GM23338 (cell line): ENCODE measurements around the gene C1QTNF7. TPM values are rescaled to one million over a fixed set of nuclear protein-coding genes. Genes with fewer than 3 reads are reported as not detected.

Experiments used
- ATAC-seq: fragments of 200-7000 bp; cut with Tn5 transposase; 3 replicates; pipeline ENCODE4 v1.9.1; 2020
- DNase-seq: peaks from one replicate; pipeline ENCODE4 v3.0.0-alpha.2; 2015; ENCODE audit warnings: low spot score
- H2AFZ ChIP-seq: fragments of 200-600 bp; sonication (generic); 2 replicates; pipeline ENCODE4 v1.8.0; 2016; ENCODE audit warnings: antibody characterized with exemption, mild to moderate bottlenecking, moderate library complexity
- H3F3A ChIP-seq: fragments of 200-600 bp; sonication (generic); replicated peaks from 2 replicates; pipeline ENCODE4 v1.8.0; 2017; ENCODE audit warnings: antibody characterized with exemption, mixed run types, low read depth
- H3K27ac ChIP-seq: fragments of 200-600 bp; sonication (generic); 2 replicates; pipeline ENCODE4 v1.6.1; 2016; ENCODE audit warnings: low read depth
- H3K27me3 ChIP-seq: fragments of 200-600 bp; sonication (generic); 2 replicates; pipeline ENCODE4 v1.8.0; 2016; ENCODE audit warnings: mild to moderate bottlenecking, mixed run types, moderate library complexity; ENCODE audit not compliant: insufficient read depth
- H3K36me3 ChIP-seq: fragments of 200-600 bp; sonication (generic); 2 replicates; pipeline ENCODE4 v1.8.0; 2016; ENCODE audit warnings: mild to moderate bottlenecking; ENCODE audit not compliant: insufficient read depth
- H3K4me1 ChIP-seq: fragments of 200-600 bp; sonication (generic); 2 replicates; pipeline ENCODE4 v1.8.0; 2016; ENCODE audit warnings: mild to moderate bottlenecking, moderate library complexity; ENCODE audit not compliant: insufficient read depth
- H3K4me2 ChIP-seq: fragments of 200-600 bp; sonication (generic); 2 replicates; pipeline ENCODE4 v1.7.1; 2017; ENCODE audit warnings: mixed run types
- H3K4me3 ChIP-seq: fragments of 200-600 bp; sonication (generic); 2 replicates; pipeline ENCODE4 v1.6.1; 2016; ENCODE audit warnings: mixed run types
- H3K79me2 ChIP-seq: fragments of 200-600 bp; sonication (generic); replicated peaks from 2 replicates; pipeline ENCODE4 v1.8.0; 2017; ENCODE audit warnings: mild to moderate bottlenecking; ENCODE audit not compliant: insufficient read depth
- H3K9me2 ChIP-seq: fragments of 200-600 bp; sonication (generic); 2 replicates; pipeline ENCODE4 v1.8.0; 2017; ENCODE audit not compliant: insufficient read depth
- H4K20me1 ChIP-seq: fragments of 200-600 bp; sonication (generic); replicated peaks from 2 replicates; pipeline ENCODE4 v1.8.0; 2017; ENCODE audit warnings: mild to moderate bottlenecking; ENCODE audit not compliant: insufficient read depth
- H3K27ac Mint-ChIP-seq: 2 replicates; pipeline ENCODE4 v1.8.0; 2020; ENCODE audit warnings: inconsistent platforms, mild to moderate bottlenecking, moderate library complexity, mixed read lengths
- H3K27me3 Mint-ChIP-seq: 3 replicates; pipeline ENCODE4 v1.8.0; 2022; ENCODE audit warnings: low read depth, mild to moderate bottlenecking, moderate library complexity, mixed read lengths, inconsistent platforms; ENCODE audit not compliant: insufficient read depth, poor library complexity
- H3K36me3 Mint-ChIP-seq: 3 replicates; pipeline ENCODE4 v1.8.0; 2021; ENCODE audit warnings: low read depth, mild to moderate bottlenecking, inconsistent platforms, moderate library complexity, mixed read lengths
- H3K4me1 Mint-ChIP-seq: 3 replicates; pipeline ENCODE4 v1.8.0; 2020; ENCODE audit warnings: mild to moderate bottlenecking, inconsistent platforms, mixed read lengths
- H3K4me3 Mint-ChIP-seq: 3 replicates; pipeline ENCODE4 v1.8.0; 2021; ENCODE audit warnings: moderate library complexity, mild to moderate bottlenecking, inconsistent platforms, mixed read lengths
- H3K9me3 Mint-ChIP-seq: 3 replicates; pipeline ENCODE4 v1.8.0; 2020; ENCODE audit warnings: moderate library complexity, mild to moderate bottlenecking, inconsistent platforms, mixed read lengths
- EZH2 ChIP-seq: fragments of 200-600 bp; sonication (generic); IDR thresholded peaks from one replicate; pipeline ENCODE4 v1.8.0; 2017; ENCODE audit warnings: antibody characterized with exemption, mild to moderate bottlenecking, low read depth; ENCODE audit not compliant: unreplicated experiment
- EZH2phosphoT487 ChIP-seq: fragments of 200-600 bp; sonication (generic); IDR thresholded peaks from one replicate; pipeline ENCODE4 v1.8.1; 2018; ENCODE audit warnings: antibody characterized with exemption; ENCODE audit not compliant: unreplicated experiment
- JUNB ChIP-seq: IDR thresholded peaks from one replicate; pipeline ENCODE4 v1.6.1; 2016; ENCODE audit warnings: antibody characterized with exemption; ENCODE audit not compliant: unreplicated experiment
- NANOG ChIP-seq: IDR thresholded peaks from 2 replicates; pipeline ENCODE4 v1.6.1; 2016; ENCODE audit warnings: antibody characterized with exemption, borderline replicate concordance
- POLR2AphosphoS5 ChIP-seq: IDR thresholded peaks from 2 replicates; pipeline ENCODE4 v1.6.1; 2016; ENCODE audit warnings: antibody characterized with exemption, low read depth
- ZNF114 ChIP-seq: fragments of 250-450 bp; sonication (Bioruptor Pico); IDR thresholded peaks from 2 replicates; pipeline ENCODE4 v1.5.0; 2020; ENCODE audit warnings: mild to moderate bottlenecking, moderate library complexity
- polyA plus RNA-seq: library from polyadenylated mRNA; unstranded; fragments of >200 nt; fragmentation: Nextera tagmentation; extraction: Ambion mirVana; gene quantifications from 2 replicates; pipeline ENCODE4 v1.2.1, GENCODE V29; 2016
- total RNA-seq: library from RNA; depleted of rRNA; stranded (reverse); fragments of >200 nt; shearing (Covaris generic); gene quantifications from 2 replicates; pipeline ENCODE4 v1.2.3, GENCODE V29; 2014
- TF ChIP-seq, protein P1 (sequence below): fragments of 250-450 bp; sonication (Bioruptor Pico); IDR thresholded peaks from 2 replicates; pipeline ENCODE4 v1.5.0; 2020; ENCODE audit warnings: mild to moderate bottlenecking, moderate library complexity
- TF ChIP-seq, protein P2 (sequence below), 2 experiments: fragments of 200-600 bp in 1 of 2; sonication (generic) in 1 of 2; conservative IDR thresholded peaks; 2 replicates each; pipeline versions ENCODE4 v1.5.1 to v1.6.1; 2016 to 2017; ENCODE audit warnings: antibody characterized with exemption in 2 of 2, low read depth in 2 of 2, mild to moderate bottlenecking in 2 of 2, moderate library complexity in 1 of 2

Gene C1QTNF7
- total and polyA plus RNA-seq, 2 experiments from 2014 or later: not detected

DNA sequence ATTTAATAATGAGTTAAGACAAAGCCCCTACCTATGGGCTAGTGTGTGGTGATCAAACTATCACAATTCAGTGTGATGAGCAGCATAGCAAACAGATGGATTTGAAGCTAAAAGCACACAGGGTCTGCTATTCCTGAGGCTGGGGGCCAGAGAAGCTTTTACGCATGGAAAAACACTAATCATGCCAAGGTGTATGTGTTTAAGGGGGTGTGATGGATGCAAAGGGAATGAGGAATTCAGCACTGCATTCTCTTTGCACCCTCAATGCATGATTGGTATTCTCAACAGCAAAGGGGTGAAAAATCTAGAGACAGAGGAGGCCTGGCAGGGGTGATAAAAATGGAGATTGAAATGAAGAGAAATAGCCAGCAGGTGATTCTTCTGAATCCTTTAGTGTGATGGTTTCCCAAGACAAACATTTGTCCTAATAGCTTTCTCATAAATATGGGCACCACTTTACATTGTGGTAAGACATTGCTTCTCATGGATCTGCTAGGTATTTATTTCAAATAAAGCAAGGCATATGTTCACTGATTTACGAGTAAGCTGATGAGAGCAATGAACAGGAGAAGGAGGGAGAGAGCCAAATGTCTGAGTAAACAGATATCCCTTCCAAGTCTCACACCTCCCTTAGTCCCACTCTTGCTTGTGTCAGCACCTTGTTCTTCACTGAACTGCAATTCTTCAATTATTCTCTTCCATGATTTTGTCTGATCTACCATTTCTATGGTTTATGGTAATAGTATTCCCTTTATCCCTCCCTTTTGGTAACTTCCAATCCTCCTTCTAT, 15.7 kb downstream of the C1QTNF7 start (continued):
- TF ChIP-seq, protein P1, sequence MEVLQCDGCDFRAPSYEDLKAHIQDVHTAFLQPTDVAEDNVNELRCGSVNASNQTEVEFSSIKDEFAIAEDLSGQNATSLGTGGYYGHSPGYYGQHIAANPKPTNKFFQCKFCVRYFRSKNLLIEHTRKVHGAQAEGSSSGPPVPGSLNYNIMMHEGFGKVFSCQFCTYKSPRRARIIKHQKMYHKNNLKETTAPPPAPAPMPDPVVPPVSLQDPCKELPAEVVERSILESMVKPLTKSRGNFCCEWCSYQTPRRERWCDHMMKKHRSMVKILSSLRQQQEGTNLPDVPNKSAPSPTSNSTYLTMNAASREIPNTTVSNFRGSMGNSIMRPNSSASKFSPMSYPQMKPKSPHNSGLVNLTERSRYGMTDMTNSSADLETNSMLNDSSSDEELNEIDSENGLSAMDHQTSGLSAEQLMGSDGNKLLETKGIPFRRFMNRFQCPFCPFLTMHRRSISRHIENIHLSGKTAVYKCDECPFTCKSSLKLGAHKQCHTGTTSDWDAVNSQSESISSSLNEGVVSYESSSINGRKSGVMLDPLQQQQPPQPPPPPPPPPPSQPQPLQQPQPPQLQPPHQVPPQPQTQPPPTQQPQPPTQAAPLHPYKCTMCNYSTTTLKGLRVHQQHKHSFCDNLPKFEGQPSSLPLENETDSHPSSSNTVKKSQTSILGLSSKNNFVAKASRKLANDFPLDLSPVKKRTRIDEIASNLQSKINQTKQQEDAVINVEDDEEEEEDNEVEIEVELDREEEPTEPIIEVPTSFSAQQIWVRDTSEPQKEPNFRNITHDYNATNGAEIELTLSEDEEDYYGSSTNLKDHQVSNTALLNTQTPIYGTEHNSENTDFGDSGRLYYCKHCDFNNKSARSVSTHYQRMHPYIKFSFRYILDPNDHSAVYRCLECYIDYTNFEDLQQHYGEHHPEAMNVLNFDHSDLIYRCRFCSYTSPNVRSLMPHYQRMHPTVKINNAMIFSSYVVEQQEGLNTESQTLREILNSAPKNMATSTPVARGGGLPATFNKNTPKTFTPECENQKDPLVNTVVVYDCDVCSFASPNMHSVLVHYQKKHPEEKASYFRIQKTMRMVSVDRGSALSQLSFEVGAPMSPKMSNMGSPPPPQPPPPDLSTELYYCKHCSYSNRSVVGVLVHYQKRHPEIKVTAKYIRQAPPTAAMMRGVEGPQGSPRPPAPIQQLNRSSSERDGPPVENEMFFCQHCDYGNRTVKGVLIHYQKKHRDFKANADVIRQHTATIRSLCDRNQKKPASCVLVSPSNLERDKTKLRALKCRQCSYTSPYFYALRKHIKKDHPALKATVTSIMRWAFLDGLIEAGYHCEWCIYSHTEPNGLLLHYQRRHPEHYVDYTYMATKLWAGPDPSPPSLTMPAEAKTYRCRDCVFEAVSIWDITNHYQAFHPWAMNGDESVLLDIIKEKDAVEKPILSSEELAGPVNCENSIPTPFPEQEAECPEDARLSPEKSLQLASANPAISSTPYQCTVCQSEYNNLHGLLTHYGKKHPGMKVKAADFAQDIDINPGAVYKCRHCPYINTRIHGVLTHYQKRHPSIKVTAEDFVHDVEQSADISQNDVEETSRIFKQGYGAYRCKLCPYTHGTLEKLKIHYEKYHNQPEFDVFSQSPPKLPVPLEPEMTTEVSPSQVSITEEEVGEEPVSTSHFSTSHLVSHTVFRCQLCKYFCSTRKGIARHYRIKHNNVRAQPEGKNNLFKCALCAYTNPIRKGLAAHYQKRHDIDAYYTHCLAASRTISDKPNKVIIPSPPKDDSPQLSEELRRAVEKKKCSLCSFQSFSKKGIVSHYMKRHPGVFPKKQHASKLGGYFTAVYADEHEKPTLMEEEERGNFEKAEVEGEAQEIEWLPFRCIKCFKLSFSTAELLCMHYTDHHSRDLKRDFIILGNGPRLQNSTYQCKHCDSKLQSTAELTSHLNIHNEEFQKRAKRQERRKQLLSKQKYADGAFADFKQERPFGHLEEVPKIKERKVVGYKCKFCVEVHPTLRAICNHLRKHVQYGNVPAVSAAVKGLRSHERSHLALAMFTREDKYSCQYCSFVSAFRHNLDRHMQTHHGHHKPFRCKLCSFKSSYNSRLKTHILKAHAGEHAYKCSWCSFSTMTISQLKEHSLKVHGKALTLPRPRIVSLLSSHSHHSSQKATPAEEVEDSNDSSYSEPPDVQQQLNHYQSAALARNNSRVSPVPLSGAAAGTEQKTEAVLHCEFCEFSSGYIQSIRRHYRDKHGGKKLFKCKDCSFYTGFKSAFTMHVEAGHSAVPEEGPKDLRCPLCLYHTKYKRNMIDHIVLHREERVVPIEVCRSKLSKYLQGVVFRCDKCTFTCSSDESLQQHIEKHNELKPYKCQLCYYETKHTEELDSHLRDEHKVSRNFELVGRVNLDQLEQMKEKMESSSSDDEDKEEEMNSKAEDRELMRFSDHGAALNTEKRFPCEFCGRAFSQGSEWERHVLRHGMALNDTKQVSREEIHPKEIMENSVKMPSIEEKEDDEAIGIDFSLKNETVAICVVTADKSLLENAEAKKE (CRISPR knock-in tag): no peak

DNA sequence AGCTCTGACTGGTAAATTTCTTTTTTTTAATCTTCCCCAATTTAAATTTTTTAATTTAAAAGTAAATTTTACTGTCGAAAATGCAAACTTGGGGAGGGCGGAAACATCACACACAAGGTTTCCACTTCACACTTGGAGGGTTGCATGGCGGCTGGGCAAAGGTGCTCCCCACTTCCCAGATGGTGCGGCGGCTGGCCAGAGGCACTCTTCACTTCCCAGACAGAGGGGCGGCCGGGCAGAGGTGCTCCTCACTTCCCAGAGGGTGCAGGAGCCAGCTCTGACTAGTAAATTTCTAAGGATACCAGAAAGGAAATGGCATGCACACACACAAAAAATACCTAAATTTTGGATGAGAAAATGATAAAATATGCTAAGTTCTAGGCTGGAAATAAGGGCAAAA, 16.4 kb downstream of the C1QTNF7 start:
- Histone ChIP-seq H2AFZ (no peak overlapping the region), H3K4me2 (no peak overlapping the region), H3K4me1 (no peaks in the 10 kb centered on the region), H3K79me2 (no peaks in the 10 kb centered on the region), H3K9me2 (no peaks in the 10 kb centered on the region; the same call in 1 of the 2 replicates), H3K27me3 (no peaks in the 10 kb centered on the region), H3K27ac (no peak overlapping the region), H3K4me3 (no peak overlapping the region), H4K20me1 (no peaks in the 10 kb centered on the region), H3F3A (no peaks in the 10 kb centered on the region), H3K36me3 (no peaks in the 10 kb centered on the region)
- no peaks in the 10 kb centered on the region for H3K36me3 Mint-ChIP-seq
- ATAC-seq (no peak), DNase-seq (no peak)
- no peak overlapping the region for H3K27ac Mint-ChIP-seq
- no peak overlapping the region for H3K4me3 Mint-ChIP-seq
- H3K9me3 Mint-ChIP-seq: peaks cover 11% of the 10 kb centered on the region
- H3K4me1 Mint-ChIP-seq: no peaks in the 10 kb centered on the region
- peaks cover 2% of the 10 kb centered on the region for H3K27me3 Mint-ChIP-seq
- no peak for TF ChIP-seq EZH2phosphoT487
- no peak for TF ChIP-seq POLR2AphosphoS5
- no peak for TF ChIP-seq NANOG
- no peak for TF ChIP-seq JUNB
- TF ChIP-seq, protein P2, sequence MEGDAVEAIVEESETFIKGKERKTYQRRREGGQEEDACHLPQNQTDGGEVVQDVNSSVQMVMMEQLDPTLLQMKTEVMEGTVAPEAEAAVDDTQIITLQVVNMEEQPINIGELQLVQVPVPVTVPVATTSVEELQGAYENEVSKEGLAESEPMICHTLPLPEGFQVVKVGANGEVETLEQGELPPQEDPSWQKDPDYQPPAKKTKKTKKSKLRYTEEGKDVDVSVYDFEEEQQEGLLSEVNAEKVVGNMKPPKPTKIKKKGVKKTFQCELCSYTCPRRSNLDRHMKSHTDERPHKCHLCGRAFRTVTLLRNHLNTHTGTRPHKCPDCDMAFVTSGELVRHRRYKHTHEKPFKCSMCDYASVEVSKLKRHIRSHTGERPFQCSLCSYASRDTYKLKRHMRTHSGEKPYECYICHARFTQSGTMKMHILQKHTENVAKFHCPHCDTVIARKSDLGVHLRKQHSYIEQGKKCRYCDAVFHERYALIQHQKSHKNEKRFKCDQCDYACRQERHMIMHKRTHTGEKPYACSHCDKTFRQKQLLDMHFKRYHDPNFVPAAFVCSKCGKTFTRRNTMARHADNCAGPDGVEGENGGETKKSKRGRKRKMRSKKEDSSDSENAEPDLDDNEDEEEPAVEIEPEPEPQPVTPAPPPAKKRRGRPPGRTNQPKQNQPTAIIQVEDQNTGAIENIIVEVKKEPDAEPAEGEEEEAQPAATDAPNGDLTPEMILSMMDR (conservative IDR thresholded peaks at IDR 0.05; ENCODE audit: low read depth in 2 of 2): no peak
- no peak for TF ChIP-seq EZH2
- no peak for TF ChIP-seq ZNF114 (CRISPR knock-in tag)
